NK-92 treated with Interleukin-12 subunit alpha and Interleukin-12 subunit beta, amount 100 ng/mL, for 24 hours (cell line): Measurements from ENCODE around the gene CD79B.
"Not testable (repeated sequence)": the region's sequence is repeated elsewhere in the genome, so short reads cannot be mapped to it uniquely, and the experiment has no call there.

Experiments used
- DNase-seq: peaks from one replicate; lab custom pipeline; 2025; lab: John Stamatoyannopoulos, UW

Gene CD79B

GRCh38 chr17:63933598-63933997, 1.5 kb upstream of the CD79B start:
- no peak for DNase-seq

DNA sequence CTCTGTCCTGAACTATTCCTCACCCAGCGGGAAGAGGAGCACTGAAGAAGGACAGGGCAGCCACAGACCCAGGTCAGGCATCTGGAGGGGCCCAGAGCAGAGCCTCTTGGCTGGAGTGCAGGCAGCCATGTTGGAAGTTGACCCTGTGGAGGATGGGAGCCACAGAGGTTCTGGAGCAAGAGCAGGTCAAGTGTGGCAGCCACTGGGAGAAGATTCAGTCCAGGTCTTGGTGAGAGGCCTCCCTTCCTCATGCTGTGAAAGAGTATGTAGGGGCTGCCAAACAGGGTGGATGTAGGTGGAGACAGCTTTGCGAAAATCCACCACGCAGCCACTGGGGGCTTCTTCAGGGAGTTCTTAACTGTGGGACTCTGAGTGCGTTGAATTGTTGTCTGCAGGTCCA, 590 bp upstream of the CD79B start:
- DNase-seq = no peak

- DNase-seq = no peak
These were observed 1.1 kb downstream of the CD79B start for GRCh38 chr17:63930951-63931575.

GRCh38 chr17:63929860-63930766, 2.0 kb downstream of the CD79B start:
- DNase-seq = no peak

DNA sequence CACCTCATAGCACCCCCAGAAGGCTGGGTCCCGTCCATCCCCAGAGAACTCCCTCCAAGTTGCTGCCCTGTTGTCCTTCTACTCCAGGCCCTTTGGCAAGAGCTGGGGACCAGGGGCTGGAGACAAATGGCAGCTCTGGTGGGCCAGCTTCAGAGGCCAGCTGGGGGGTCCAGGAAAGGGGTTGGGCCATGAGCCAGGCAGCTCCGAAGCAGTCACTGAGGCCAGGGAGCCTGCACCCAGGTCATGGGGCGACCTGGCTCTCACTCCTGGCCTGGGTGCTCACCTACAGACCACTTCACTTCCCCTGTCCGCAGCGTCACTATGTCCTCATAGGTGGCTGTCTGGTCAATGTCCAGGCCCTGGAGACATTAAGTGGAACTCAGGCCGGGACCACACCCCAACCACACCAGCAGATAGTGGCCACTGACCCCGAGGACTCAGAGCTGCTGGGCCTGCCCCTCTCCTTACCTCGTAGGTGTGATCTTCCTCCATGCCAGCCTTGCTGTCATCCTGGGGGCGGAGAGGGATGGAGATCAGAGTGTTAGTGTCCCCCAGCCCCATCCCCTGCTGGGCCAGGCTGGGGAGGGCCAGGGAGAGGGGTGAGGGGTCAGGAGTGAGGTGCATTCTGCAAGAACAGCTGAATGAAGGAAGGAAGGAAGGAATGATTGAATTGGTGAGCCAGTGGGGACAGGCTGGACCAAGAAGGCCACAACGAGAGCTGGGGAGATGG, 3.0 kb downstream of the CD79B start:
- DNase-seq = no peak

GRCh38 chr17:63928172-63928666, 3.9 kb downstream of the CD79B start:
- no peak for DNase-seq

DNA sequence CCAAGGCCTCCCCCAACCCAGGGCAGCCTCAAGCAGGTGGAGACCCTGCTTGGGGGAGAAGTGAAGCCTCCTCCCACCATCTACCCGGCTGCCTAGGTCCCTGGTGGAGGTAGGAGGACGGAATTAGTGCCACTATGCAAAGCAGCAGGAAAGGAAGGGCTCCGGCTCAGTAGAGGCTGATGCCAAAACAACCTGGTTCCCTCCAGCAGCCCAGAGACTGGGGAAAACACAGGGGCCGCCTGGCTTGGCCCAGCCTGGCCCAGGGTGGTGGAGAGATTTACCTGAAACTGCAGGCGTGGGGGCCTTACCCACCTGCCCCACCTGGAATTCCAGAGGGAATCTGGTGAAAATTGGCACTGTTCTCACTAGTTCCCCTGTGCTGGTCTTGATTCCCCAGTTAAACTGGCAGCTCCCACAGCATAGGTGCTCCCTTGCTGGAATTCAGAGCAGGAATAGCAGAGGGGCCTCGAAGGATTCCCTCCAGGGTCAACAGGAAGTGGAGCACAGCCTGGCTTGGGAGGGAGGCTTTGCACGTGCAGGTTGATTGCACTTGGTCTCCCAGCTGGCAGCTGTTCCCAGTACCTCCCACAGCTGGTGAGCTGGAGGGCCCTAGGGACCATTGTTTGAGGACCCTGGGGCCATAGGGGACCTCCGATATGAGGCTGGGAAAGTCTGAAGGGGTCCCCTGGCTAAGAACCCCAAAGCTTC, 4.5 kb downstream of the CD79B start:
- no peak for DNase-seq

DNA sequence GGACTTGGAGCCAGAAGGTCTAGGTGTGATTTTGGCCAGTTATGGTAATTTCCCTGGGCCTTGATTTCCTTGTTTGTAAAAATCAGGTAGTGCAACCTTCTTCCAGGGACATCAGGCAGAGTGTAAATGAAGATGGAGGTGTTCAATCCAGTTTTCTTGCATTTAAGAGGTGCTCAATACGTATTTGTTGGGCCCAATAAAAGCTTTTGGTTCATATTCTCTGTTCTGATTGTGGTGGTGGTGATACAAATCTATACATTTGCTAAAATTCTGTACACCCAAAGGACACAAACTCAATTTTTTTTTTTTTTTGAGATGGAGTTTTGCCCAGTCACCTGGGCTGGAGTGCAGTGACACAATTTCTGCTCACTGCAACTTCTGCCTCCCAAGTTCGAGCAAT, 6.0 kb downstream of the CD79B start:
- no peak for DNase-seq

DNA sequence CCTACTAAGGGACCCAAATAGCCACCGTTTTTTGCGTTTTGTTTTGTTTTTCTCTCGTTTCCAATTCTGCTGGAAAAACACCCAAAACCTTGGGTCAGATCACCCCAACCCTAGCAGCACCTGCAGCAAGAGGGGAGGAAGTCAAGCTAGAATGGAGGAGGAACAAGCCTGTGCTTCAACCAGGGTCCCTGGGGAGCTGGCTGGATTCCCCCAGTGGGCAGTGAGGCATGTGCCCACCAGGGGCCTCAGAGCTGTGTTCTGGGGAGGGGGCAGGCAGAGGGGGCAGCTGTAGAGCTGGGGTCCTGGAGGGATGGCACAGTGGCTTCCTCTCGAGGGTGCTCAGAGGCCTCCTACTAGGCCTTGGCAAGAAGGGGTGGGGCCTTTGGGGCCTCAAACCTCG, 6.5 kb downstream of the CD79B start:
- DNase-seq = no peak

GRCh38 chr17:63922402-63922801, 9.7 kb downstream of the CD79B start:
- DNase-seq = not testable (repeated sequence)

DNA sequence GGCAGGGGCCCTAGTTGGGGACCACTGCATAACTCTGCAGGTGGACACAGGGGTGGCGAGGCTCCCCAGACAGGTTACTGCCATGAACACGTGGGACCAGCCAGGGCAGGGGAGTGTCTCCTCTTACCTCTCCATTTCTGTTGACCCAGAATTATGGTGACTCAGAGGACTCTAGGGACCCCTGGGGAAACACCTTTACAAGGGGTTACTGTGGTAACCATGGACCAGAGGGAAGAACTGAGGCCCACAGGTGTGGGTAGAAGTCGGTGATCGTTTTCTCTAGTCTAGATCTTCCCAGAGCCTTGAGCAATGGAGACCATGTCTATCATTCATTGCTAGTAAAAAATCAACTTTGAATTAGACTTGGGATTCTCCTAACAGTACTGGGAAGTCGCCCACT, 11.4 kb downstream of the CD79B start:
- not testable (repeated sequence) for DNase-seq

GRCh38 chr17:63920050-63920449, 12.1 kb downstream of the CD79B start:
- not testable (repeated sequence) for DNase-seq

GRCh38 chr17:63919311-63919723, 12.8 kb downstream of the CD79B start:
- peak; percentile 22 for DNase-seq

DNA sequence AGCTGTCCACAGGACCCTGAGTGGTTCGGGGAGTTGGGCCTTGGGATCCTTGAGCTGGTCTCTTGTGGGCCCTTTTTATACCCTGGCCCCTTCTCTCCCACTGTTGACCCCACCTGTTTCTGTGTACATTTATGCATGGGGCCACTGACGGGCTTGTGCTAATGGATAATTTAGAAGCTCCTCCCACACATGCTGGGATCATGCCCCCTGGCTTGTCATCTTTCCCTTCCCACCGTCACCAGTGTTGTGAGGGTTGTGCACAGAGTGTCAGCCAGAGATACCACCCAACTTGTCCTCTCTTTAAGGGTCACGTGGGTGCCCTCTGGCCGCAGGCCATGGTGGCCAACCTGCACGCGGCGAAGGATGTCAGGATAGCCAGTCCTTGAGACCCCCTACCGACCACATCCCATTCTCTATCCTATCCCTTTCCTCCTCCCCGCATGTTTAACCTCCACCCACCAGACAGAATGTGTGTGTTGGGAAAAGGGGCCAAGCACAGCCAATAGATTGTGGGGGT, 13.3 kb downstream of the CD79B start, which contains the start of gene GH1:
TSS of gene GH1 (minus strand) at position 51 of the 517 bp plus-strand sequence. CDS start 63 bp downstream, outside the sequence.
- not testable (repeated sequence) for DNase-seq

GRCh38 chr17:63918305-63918704, 13.8 kb downstream of the CD79B start:
- no peak for DNase-seq

DNA sequence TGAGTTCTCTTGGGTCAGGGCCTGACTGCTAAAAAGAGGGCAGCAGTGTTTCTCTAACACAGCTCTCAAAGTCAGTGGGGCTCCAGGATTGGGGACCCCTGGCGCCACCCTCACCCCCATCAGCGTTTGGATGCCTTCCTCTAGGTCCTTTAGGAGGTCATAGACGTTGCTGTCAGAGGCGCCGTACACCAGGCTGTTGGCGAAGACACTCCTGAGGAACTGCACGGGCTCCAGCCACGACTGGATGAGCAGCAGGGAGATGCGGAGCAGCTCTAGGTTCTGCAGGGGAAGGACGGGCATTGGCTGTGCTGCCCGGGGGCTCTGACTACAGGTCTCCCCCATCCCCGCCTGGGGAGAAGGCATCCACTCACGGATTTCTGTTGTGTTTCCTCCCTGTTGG, 14.5 kb downstream of the CD79B start:
- no peak for DNase-seq

GRCh38 chr17:63917206-63917605, 14.9 kb downstream of the CD79B start:
- DNase-seq = not testable (repeated sequence)

DNA sequence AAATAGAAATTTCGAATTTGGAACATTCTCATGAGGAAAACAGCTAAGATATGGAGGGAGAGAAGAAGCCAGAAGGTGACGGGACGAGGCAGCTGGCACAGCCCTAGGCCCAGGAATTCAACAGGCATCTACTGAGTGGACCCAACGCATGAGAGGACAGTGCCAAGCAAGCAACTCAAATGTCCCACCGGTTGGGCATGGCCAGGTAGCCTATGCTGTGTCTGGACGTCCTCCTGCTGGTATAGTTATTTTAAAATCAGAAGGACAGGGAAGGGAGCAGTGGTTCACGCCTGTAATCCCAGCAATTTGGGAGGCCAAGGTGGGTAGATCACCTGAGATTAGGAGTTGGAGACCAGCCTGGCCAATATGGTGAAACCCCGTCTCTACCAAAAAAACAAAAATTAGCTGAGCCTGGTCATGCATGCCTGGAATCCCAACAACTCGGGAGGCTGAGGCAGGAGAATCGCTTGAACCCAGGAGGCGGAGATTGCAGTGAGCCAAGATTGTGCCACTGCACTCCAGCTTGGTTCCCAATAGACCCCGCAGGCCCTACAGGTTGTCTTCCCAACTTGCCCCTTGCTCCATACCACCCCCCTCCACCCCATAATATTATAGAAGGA, 15.5 kb downstream of the CD79B start:
- DNase-seq = no peak

GRCh38 chr17:63915753-63916152, 16.4 kb downstream of the CD79B start:
- DNase-seq = not testable (repeated sequence)

DNA sequence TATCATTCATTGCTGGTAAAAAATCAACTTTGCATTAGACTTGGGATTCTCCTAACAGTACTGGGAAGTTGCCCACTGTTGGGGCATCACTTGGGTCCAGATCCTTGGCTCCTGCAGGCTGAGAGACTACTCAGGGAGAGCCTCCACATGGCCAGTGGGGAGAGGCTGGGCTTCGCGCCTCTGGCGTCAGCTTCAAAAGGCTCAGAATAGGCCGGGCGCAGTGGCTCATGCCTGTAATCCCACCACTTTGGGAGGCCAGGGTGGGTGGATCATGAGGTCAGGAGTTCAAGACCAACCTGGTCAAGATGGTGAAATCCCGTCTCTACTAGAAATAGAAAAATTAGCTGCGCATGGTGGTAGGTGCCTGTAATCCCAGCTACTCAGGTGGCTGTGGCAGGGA, 17.7 kb downstream of the CD79B start:
- DNase-seq = no peak

DNA sequence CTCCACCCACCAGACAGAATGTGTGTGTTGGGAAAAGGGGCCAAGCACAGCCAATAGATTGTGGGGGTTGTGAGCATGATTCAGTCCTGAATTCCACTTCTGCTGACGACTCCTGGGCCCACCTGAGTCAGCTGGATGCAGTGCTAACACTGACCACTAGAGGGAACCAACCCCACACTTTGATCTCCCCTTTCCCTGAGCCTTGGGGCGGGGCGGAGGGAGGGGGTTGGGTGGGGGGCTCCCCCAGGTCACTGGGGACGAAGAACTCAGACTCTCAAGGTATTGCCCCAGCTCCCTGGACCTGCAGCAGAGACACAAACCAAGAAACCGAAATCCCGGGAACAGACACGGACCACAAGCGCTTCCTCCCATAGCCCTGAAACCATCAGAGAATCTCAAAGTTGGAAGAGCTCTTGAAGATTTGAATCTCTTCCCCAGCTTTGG, 20.5 kb downstream of the CD79B start:
- DNase-seq = no peak
